GM18868 (cell line): ENCODE data around the gene CCDC71L.
"Not testable (repeated sequence)": the region's sequence is repeated elsewhere in the genome, so short reads cannot be mapped to it uniquely, and the experiment has no call there.

Source experiments
- ATAC-seq: cut with Tn5 transposase; IDR thresholded peaks from one replicate; pipeline ENCODE4 v1.9.1; 2021; ENCODE audit warnings: mild to moderate bottlenecking, moderate library complexity; ENCODE audit not compliant: unreplicated experiment

Gene CCDC71L

GRCh38 chr7:106660862-106661720, at the start of gene CCDC71L:
TSS of gene CCDC71L (minus strand) at chr7:106661158. CDS start at chr7:106660896, 262 bp downstream.
- peak; percentile 78 for ATAC-seq

DNA sequence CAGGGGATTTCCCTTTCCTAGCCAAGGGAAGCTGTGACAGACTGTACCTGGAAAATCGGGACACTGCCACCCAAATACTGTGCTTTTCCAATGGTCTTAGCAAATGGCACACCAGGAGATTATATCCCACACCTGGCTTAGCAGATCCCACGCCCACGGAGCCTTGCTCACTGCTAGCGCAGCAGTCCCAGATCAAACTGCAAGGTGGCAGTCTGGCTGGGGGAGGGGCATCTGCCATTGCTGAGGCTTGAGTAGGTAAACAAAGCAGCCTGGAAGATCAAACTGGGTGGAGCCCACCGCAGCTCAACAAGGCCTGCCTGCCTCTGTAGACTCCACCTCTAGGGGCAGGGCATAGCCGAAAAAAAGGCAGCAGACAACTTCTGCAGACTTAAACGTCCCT, 48.6 kb upstream of the CCDC71L start:
- not testable (repeated sequence) for ATAC-seq

- peak; percentile 94 for ATAC-seq
Measured at GRCh38 chr7:106704000-106704840, 43.3 kb upstream of the CCDC71L start.

DNA sequence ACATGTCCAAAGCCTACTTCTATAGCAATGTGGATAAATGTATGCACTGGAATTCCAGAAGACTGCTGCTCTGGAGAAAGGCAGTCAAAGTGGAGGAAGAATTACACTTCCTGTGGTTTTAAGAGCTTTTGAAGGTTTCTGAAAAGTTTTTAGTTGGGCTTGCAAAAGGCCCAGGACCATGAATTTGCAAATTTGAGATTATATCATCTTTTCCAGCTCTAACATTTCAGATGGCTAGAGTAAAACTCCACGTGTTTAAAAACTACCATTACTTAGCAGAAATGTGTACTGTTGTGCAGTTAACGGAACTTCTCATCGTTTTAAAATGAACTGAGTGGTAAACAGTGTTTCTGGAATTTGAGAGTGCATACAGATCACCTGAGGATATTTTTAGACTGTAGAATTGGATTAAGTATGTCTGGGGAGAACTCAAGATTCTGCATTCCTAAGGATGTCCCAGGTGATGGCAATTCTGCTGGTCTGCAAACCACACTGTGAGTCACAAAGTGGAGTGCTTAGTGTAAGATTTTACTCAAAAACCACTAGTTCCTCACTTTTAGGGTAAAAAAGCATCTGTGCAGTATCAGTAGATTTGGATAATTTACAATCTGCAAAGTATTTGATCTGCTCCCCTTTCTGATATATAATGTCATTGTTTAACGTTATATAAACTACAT, 32.9 kb upstream of the CCDC71L start:
- no peak for ATAC-seq

GRCh38 chr7:106692450-106693051, 31.6 kb upstream of the CCDC71L start:
- ATAC-seq: no peak

DNA sequence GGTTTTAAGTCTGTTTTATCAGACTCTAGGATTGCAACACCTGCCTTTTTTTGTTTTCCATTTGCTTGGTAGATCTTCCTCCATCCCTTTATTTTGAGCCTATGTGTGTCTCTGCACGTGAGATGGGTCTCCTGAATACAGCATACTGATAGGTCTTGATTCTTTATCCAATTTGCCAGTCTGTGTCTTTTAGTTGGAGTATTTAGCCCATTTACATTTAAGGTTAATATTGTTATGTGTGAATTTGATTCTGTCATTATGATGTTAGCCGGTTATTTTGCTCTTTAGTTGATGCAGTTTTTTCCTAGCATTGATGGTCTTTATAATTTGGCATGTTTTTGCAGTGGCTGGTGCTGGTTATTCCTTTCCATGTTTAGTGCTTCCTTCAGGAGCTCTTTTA, 27.2 kb upstream of the CCDC71L start:
- ATAC-seq: not testable (repeated sequence)

GRCh38 chr7:106683941-106684340, 23.0 kb upstream of the CCDC71L start:
- no peak for ATAC-seq

- ATAC-seq: no peak
Measured at GRCh38 chr7:106681815-106682495, 21.0 kb upstream of the CCDC71L start.

- peak; percentile 58 for ATAC-seq
Measured at GRCh38 chr7:106679153-106679931, 18.4 kb upstream of the CCDC71L start.

GRCh38 chr7:106678795-106679152, 17.8 kb upstream of the CCDC71L start:
- ATAC-seq: no peak

GRCh38 chr7:106676506-106676905, 15.5 kb upstream of the CCDC71L start:
- ATAC-seq: not testable (repeated sequence)

DNA sequence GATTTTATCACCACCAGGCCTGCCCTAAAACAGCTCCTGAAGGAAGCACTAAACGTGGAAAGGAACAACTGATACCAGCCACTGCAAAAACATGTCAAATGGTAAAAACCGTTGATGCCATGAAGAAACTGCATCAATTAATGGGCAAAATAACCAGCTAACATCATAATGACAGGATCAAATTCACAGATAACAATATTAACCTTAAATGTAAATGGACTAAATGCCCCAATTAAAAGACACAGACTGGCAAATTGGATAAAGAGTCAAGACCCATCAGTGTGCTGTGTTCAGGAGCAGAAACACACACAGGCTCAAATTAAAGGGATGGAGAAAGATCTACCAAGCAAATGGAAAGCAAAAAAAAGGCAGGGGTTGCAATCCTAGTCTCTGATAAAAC, 12.7 kb upstream of the CCDC71L start:
- not testable (repeated sequence) for ATAC-seq

GRCh38 chr7:106671930-106672329, 11.0 kb upstream of the CCDC71L start:
- ATAC-seq: not testable (repeated sequence)

- no peak for ATAC-seq
Measured at GRCh38 chr7:106671160-106671559, 10.2 kb upstream of the CCDC71L start.

DNA sequence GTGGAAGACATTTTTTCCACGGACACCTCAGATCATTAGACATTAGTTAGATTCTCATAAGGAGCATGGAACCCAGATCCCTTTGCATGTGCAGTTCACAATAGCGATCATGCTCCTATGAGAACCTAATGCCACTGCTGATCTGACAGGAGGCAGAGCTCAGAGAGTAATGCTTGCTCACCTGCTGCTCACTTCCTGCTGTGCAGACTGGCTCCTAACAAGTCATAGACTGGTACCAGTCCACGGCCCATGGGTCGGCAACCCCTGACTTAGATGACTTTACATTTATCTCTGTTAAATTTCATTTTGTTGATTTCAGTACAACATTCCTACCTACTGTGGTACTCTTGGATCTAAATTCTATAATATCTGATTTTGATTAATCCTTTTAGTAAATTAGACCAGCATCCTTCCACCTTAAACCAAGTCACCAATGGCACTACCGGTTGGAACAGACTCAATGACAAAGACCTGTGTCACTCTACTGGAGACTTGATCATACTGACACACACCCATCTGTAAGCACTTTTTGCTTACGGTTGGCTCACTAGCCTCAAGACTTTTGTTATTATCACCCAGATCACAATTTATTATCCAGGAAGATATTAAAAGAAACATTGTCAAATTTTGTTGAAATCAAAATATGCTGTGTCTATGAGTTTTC, 8.0 kb upstream of the CCDC71L start:
- no peak for ATAC-seq

GRCh38 chr7:106666353-106666752, 5.4 kb upstream of the CCDC71L start:
- ATAC-seq: no peak

DNA sequence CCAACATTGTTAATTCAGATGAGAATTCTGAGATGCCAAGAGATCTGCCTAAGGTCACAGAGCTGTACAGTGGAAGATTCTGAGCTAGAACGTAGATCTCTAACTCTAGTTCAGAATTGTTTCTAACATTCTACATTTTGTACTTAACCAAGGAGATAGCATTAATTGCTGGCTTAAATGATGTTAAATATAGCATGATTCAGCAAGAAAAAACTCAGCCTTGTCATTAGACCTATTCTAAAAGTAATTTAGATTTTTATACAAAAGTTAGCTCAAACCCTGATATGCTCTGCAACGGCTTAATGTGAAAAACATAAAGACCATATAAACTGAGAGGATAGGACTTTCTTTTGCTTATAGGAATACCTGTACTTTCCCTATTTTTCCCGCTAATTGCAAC, 3.4 kb upstream of the CCDC71L start:
- ATAC-seq: no peak

DNA sequence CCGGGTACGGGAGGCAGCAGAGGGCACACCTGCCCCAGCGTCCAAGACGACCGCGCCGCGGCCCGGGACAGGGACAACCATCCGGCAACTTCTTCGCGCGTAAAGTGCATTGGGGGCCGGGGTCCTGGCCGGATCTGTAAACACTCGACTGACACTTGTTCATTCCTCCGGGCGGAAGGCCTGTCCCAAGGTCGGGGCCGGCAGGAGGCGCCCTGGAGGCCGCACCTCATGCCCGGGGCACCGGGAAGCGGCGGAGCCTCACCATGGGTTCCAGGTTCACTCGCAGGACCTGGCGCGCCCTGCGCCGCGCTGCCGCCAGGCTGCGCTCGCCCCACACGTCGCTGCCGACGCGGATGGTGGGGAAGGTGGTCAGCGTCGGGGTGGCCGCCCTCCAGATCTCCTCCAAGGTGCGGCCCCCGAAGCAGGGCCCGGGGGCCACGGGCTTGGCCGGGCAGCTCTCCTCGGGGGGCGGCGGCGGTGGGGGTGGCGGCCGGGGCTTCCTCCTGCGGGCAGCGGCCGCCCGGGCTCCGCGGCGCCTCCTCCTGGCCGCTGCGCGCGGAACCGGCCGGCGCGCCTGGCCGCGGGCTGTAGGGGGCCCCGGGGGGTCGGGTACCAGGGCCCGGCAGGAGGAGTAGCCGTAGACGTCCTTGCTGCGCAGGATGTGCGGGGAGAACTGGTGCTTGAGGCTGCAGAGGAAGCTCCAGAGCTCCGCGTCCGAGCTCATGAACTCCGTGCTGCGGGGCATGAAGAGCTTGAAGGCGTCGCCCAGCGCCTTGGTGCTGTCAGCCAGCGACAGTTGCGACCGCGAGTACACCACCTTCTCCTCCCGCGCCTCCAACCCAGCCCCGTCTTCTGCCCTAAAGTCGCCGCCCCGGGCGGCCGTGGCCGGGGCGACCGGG, 746 bp downstream of the CCDC71L start:
- ATAC-seq: peak; percentile 60
